Fibroblast of villous mesenchyme (primary cell): Measurements from ENCODE around the gene NES. TPM values are rescaled to one million over a fixed set of nuclear protein-coding genes. Genes with fewer than 3 reads are reported as not detected.
A peak's percentile ranks its signal among the peaks of the same experiment; 100 is the strongest.

Experiments used
- DNase-seq: peaks from one replicate; pipeline ENCODE4 v3.0.0-alpha.2; 2010; ENCODE audit warnings: low read depth
- H3K4me3 ChIP-seq: 2 replicates; pipeline ENCODE4 v1.5.1; 2011; ENCODE audit warnings: low read depth, mild to moderate bottlenecking, low read length
- CTCF ChIP-seq: IDR thresholded peaks from 2 replicates; pipeline ENCODE4 v1.5.1; 2012; ENCODE audit warnings: low read depth, mild to moderate bottlenecking, low read length; ENCODE audit not compliant: insufficient read depth
- total RNA-seq: library from RNA; depleted of rRNA; stranded (reverse); fragments of >200 nt; gene quantifications from 2 replicates; pipeline ENCODE4 v1.2.3, GENCODE V29; 2012

NES gene
- total RNA-seq, 1 donor = 66.9 TPM

DNA sequence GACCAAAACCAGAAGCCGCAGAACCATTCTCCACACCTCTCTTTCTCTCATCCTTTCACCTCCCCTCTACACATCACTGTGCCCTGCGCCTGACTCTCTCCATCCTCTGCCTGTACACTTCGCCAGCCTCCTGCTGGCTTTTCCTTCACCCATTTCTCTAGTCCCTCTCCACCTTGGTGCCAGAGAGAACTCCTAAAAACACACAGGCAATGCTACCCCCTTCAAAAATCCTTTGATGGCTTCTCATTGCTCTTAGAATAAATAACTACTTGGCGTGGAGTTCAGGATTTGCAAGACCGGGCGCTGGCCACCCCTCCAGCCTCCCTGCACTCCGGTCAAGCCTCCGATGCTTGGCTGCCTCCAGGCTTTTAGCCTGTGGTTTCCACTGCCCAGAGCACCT is 19.5 kb upstream of the NES start:
- TF ChIP-seq CTCF = no peak
- no peak overlapping the region for H3K4me3 ChIP-seq
- no peak for DNase-seq

DNA sequence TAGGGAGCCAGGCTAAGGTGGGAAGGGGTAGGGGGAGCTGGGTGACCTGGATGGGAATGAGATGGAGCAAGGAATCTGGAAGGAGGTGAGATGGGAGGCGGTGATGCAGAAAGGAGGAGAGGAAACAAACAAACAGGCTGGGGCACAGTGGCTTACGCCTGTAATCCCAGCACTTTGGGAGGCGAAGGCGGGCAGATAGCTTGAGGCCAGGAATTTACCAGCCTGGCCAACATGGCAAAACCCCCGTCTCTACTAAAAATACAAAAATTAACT is 17.4 kb upstream of the NES start:
- no peak overlapping the region for H3K4me3 ChIP-seq
- no peak for TF ChIP-seq CTCF

GRCh38 chr1:156693848-156694689 is 16.9 kb upstream of the NES start:
- no peak overlapping the region for H3K4me3 ChIP-seq
- no peak for TF ChIP-seq CTCF
- no peak for DNase-seq

More for the DNA sequence above, 17.4 kb upstream of the NES start:
- no peak for DNase-seq

GRCh38 chr1:156692925-156693847 is 16.0 kb upstream of the NES start:
- H3K4me3 ChIP-seq = no peak overlapping the region
- no peak for TF ChIP-seq CTCF
- no peak for DNase-seq

- no peak for TF ChIP-seq CTCF
Observed at GRCh38 chr1:156692441-156692924, 15.3 kb upstream of the NES start.

DNA sequence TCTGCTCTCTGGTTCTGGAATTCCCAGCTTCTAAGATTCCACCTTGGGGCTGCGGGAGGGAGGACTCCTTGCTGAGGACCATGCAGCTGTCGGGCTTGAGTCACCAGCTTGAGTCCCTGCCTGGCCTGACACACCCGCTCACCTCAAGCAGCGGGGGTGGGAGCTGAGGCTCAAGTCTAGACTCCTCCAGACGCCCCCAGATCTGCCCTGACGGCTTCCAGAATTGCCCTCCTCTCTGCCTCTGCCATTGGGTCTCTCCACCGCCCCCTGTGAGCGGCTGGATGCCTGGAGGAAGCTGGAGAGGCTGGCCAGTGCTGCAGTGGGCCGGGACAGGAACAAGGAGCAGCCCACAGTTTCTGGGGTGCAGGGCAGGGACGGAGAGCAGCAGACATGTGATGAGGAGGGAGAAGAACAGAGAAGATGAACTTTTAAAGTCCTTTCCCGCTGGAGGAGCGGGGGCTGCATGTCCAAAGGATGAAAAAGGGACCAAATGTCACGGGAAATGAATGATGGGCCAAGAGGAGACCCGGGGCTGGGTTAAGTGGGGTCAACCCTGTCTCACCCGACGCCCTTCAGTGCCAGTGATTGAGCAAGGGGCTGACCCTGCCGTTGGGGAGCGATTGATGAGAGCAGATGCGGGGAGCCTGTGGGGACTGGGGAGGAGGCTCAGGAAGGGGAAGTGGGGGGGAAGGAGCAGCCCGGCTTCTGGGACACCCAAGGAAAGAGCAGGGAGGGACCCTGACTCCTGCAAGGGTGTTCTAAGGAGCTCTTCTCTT is 14.6 kb upstream of the NES start:
- TF ChIP-seq CTCF = peak; percentile 29
- no peak overlapping the region for H3K4me3 ChIP-seq
- no peak for DNase-seq

More at GRCh38 chr1:156692441-156692924, 15.3 kb upstream of the NES start:
- DNase-seq = no peak
- H3K4me3 ChIP-seq = no peak overlapping the region
